ENCODE measurements around the gene HIRA. TPM values are rescaled to one million over a fixed set of nuclear protein-coding genes. Genes with fewer than 3 reads are reported as not detected.

HIRA gene
- polyA plus RNA-seq, 2 of the 4 experiments (the other 2 are of a cell fraction), result 12.3 to 16.6 TPM

GRCh38 chr22:19337137-19337536 is 94.4 kb downstream of the HIRA start (continued):
- TF ChIP-seq HES2 (IDR thresholded peaks at IDR 0.05) (no peak), BCL3 (IDR thresholded peaks at IDR 0.05) (no peak)

- ATAC-seq, result no peak
- no peak for FAIRE-seq
- no peak overlapping the region for H3K4me2 ChIP-seq
- CTCF ChIA-PET, result no interaction called here
- no peaks in the 10 kb centered on the region for H3K4me1 ChIP-seq
- no peak for DNase-seq (ENCODE audit: low read depth in 1 of 2, low spot score in 1 of 2)
- no peak overlapping the region for H3K27ac ChIP-seq
- TF ChIP-seq RCOR1 (IDR thresholded peaks at IDR 0.05; ENCODE audit: low read depth, low read length) (no peak), RNF2 (IDR thresholded peaks at IDR 0.05; ENCODE audit: borderline replicate concordance, low read depth) (no peak), FOXS1 (CRISPR knock-in tag; IDR thresholded peaks at IDR 0.05) (no peak), HDAC2 (IDR thresholded peaks at IDR 0.05) (no peak), ATOH8 (CRISPR knock-in tag; IDR thresholded peaks at IDR 0.05; ENCODE audit: low read depth) (no peak)
- H3K4me3 ChIP-seq, result no peak overlapping the region
- WGBS (ENCODE audit: missing lambda C conversion rate), result 80% methylated on average over 4 of the region's 7 CpGs
- peaks cover 7% of the 10 kb centered on the region; the same call in 1 of the 3 replicates for H3K9me3 ChIP-seq
- POLR2A ChIA-PET, result no interaction called here
These were observed 95.1 kb downstream of the HIRA start for GRCh38 chr22:19336133-19337075.

GRCh38 chr22:19331975-19332374 is 99.6 kb downstream of the HIRA start:
- no peaks in the 10 kb centered on the region for H3K9me3 ChIP-seq
- ChIA-PET POLR2A (no interaction called here), CTCF (no interaction called here)
- no peaks in the 10 kb centered on the region for H3K4me1 ChIP-seq
- no peak overlapping the region for H3K4me3 ChIP-seq
- H3K27ac ChIP-seq, result no peak overlapping the region
- TF ChIP-seq ZC3H11A (IDR thresholded peaks at IDR 0.05) (no peak), HES2 (IDR thresholded peaks at IDR 0.05) (no peak), BCL3 (IDR thresholded peaks at IDR 0.05) (no peak), ESRRA (IDR thresholded peaks at IDR 0.05; ENCODE audit: borderline replicate concordance, low read length) (no peak), PHF8 (IDR thresholded peaks at IDR 0.05; ENCODE audit: borderline replicate concordance, low read depth) (no peak), HOXB13 (CRISPR knock-in tag; IDR thresholded peaks at IDR 0.05; ENCODE audit: low read depth) (no peak)
- DNase-seq (ENCODE audit: low read depth in 1 of 2, low spot score in 1 of 2) (no peak), FAIRE-seq (no peak), ATAC-seq (no peak)
- WGBS (ENCODE audit: missing lambda C conversion rate), result 98% methylated on average over 5 of the region's 5 CpGs
- H3K4me2 ChIP-seq, result no peak overlapping the region

- Histone ChIP-seq H3K27ac (no peak overlapping the region), H3K9me3 (no peaks in the 10 kb centered on the region), H3K4me2 (no peak overlapping the region), H3K4me1 (no peaks in the 10 kb centered on the region), H3K4me3 (no peak overlapping the region)
- POLR2A ChIA-PET, result no interaction called here
- FAIRE-seq (no peak), DNase-seq (ENCODE audit: low read depth in 1 of 2, low spot score in 1 of 2) (no peak), ATAC-seq (no peak)
- no peak for TF ChIP-seq E2F6 (IDR thresholded peaks at IDR 0.05; ENCODE audit: borderline replicate concordance, low read depth)
- no peak for TF ChIP-seq FOSB (CRISPR knock-in tag; IDR thresholded peaks at IDR 0.05)
- no peak for TF ChIP-seq EHMT2 (IDR thresholded peaks at IDR 0.05; ENCODE audit: low read depth)
- no peak for TF ChIP-seq RFX5 (IDR thresholded peaks at IDR 0.05)
- TF ChIP-seq HOXB13 (CRISPR knock-in tag; IDR thresholded peaks at IDR 0.05; ENCODE audit: low read depth), result no peak
- no peak for TF ChIP-seq CTCF (IDR thresholded peaks at IDR 0.05)
- TF ChIP-seq NFE2L2 (conservative IDR thresholded peaks at IDR 0.05; ENCODE audit: low read length), result no peak
- no peak for TF ChIP-seq KDM5A (IDR thresholded peaks at IDR 0.05)
- TF ChIP-seq REST (IDR thresholded peaks at IDR 0.05), result no peak
- 99% methylated on average over 7 of the region's 7 CpGs for WGBS (ENCODE audit: missing lambda C conversion rate)
- CTCF ChIA-PET, result no interaction called here
These were observed 100.1 kb downstream of the HIRA start for GRCh38 chr22:19331474-19331873.

Measured in A549 (cell line).